ENCODE measurements around the gene NUDT4.
"Not testable (repeated sequence)": the region's sequence is repeated elsewhere in the genome, so short reads cannot be mapped to it uniquely, and the experiment has no call there.

NUDT4 gene

DNA sequence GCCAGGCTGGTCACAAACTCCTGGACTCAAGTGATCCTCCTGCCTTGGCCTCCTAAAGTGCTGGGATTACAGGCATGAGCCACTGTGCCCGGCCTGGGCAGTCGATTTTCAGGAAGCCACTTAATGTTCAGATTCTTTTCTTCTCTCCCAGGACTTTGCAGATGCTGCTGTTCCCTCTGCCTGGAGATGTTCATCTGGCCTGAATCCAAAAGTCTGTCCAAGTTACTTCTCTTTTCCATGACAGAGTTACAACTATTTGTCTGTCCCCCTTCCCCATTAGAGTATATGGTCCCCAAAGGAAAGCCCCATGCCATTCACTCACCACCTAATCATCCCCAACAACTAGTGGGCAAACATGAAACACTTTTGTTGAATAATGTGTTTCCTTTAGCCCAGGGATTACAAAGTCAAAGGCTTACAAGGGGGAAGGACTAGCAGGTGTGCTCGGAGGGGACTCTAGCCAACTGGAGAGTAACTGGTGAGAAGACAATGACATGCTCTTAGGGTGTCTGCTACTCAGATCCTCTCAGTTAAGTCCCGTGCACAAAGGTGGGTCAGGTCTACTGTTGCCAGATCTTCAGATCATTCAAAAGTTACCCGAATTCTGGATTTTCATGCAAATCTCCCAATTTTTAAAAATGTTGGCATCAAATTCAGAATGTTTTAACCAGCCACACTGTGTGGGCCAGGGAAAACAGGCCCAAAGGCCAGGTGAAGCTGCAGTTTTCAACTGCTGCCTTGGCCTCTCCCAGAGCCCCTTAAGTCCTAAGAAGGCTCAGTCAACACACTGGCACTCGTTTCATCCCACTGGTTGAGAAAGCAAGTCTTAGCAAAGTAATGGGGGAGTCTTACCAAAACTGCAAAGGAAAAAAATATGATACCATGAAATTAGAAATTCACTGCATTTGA lies 29.6 kb downstream of the NUDT4 start:
- TF ChIP-seq CTCF (IDR thresholded peaks at IDR 0.05; ENCODE audit: extremely low read depth, insufficient read depth, missing control alignments): no peak
- DNase-seq (ENCODE audit: low spot score): no peak
- in situ Hi-C loops (cut with MboI; ENCODE audit: low pct_unique_long_range_greater_than_20kb, low sequenced_read_pairs, unreplicated experiment): loop anchor here (10.0 kb wide), 1 partner anchor 423 kb away; no protein-coding TSS in a partner anchor

DNA sequence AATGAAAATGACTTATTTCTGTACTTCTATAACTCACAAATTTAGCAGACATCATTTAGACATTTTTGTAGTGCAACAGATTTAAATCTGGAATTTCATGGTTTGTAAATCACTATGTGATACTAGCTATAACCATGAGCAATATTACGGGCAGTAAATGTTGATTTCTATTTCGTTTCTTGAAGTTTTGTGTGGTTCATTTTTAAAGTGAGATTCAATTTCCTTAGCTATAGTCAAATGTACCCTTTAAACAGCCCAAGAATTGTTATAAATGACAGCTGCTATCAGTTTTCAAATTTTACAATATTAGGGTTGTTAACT lies 30.2 kb downstream of the NUDT4 start:
- in situ Hi-C loops (cut with MboI; ENCODE audit: low pct_unique_long_range_greater_than_20kb, low sequenced_read_pairs, unreplicated experiment): loop anchor here (10.0 kb wide), 1 partner anchor 423 kb away; no protein-coding TSS in a partner anchor
- no peak for TF ChIP-seq CTCF (IDR thresholded peaks at IDR 0.05; ENCODE audit: extremely low read depth, insufficient read depth, missing control alignments)
- no peak for DNase-seq (ENCODE audit: low spot score)

DNA sequence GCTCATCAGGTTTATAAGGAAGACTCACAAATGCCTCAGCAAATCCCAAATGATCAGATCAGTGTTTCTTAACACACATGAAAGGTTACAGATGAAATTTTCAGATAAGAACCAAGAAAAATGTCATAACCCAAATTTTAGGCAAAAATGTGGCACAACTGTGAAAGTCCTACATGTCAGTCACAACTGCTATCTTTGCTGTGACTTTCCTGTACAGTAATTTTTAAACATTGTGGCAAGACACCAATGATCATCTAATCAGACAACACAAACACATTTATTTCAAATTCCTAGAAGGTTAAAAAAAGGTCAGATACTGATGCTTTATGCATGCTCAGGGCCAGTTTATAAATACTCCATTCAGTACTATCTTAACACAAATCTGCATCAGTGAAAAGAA lies 31.1 kb downstream of the NUDT4 start:
- TF ChIP-seq CTCF (IDR thresholded peaks at IDR 0.05; ENCODE audit: extremely low read depth, insufficient read depth, missing control alignments): no peak
- in situ Hi-C loops (cut with MboI; ENCODE audit: low pct_unique_long_range_greater_than_20kb, low sequenced_read_pairs, unreplicated experiment): loop anchor here (10.0 kb wide), 1 partner anchor 424 kb away; no protein-coding TSS in a partner anchor
- no peak for DNase-seq (ENCODE audit: low spot score)

DNA sequence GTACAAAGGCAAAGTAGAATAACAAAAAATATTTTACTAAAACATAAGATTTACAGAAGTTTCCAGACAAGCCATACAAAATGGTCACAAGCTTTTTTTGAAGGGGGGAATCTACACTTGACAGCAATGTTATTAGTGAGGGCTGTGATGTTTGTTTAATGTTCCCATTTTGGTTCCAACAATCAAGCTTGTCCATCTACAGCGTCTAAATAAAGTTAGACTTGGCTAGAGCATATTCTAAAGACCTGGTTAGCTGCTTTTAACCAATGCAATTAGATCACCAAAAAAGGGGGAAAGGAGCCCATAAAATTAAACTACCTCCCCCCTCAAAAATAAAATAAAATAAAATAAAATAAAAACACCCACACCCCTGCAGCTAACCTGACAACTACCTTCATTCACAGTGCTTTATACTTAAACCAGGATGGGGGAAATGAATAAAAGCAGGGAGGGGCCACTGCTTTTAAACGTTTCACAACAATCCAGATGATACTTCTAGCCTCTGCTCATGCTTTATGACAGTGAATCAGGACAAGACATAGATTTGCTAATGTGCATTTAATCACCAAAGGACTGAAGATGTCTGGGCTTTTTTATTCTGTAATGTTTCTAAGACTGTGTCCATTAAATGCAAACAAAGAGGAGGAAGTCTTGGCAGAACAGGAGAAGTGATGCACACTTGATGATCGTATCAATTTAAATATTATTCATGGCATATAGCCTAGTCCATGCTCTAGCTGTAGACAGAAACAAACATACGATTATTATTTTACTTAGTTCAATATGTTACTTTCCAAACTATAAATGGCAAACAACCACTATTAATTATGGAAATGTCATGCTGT lies 31.8 kb downstream of the NUDT4 start:
- not testable (repeated sequence) for DNase-seq (ENCODE audit: low spot score)
- in situ Hi-C loops (cut with MboI; ENCODE audit: low pct_unique_long_range_greater_than_20kb, low sequenced_read_pairs, unreplicated experiment): loop anchor here (10.0 kb wide), 2 partner anchors 425 to 625 kb away; no protein-coding TSS in a partner anchor

DNA sequence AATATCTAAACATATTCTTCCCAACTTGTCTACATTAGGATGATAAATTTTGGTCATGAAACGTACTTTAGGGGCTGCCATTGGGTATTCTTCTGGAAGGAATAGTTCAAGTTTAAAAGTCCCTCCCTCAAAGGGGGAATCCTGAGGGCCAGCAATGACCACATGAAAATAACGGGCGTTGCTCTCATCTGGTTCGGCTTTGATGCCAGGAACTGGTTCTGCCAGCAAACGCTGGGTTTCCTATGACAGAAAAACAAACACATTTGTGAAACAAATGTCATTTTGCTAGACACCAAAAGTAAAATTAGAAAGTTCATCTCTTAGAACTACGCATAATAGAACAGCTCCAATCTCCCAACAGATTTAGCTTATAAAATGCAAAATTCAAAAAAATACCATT lies 33.3 kb downstream of the NUDT4 start:
- not testable (repeated sequence) for DNase-seq (ENCODE audit: low spot score)
- in situ Hi-C loops (cut with MboI; ENCODE audit: low pct_unique_long_range_greater_than_20kb, low sequenced_read_pairs, unreplicated experiment): loop anchor here (10.0 kb wide), 1 partner anchor 626 kb away; no protein-coding TSS in a partner anchor

GRCh38 chr12:93412396-93412795 lies 34.7 kb downstream of the NUDT4 start:
- in situ Hi-C loops (cut with MboI; ENCODE audit: low pct_unique_long_range_greater_than_20kb, low sequenced_read_pairs, unreplicated experiment): loop anchor here (10.0 kb wide), 1 partner anchor 628 kb away; no protein-coding TSS in a partner anchor
- DNase-seq (ENCODE audit: low spot score): not testable (repeated sequence)

DNA sequence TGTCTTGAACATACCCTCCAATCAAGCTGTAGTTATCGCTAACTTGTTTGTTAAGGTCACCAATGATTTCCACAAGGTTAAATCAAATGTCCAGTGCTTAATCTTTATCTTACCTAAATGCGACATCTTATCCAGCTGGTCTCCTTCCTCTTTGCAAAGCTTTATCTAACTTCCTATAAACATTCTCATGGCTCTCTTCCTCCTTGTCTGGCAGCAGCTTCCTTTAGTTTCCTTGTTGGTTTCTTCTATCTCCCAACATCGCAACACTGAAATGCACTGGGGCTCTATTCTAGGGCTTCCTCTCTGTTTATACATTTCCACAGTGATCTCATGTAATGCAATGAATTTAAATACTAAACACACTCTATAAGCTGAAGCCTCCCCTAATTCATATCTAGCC lies 35.3 kb downstream of the NUDT4 start:
- TF ChIP-seq CTCF (IDR thresholded peaks at IDR 0.05; ENCODE audit: extremely low read depth, insufficient read depth, missing control alignments): no peak
- DNase-seq (ENCODE audit: low spot score): no peak
- in situ Hi-C loops (cut with MboI; ENCODE audit: low pct_unique_long_range_greater_than_20kb, low sequenced_read_pairs, unreplicated experiment): loop anchor here (10.0 kb wide), 1 partner anchor 628 kb away; no protein-coding TSS in a partner anchor

All from GM13977 (cell line).